ENCODE results near the gene TRAPPC10. TPM values are rescaled to one million over a fixed set of nuclear protein-coding genes. Genes with fewer than 3 reads are reported as not detected.
"Not testable (repeated sequence)": the region's sequence is repeated elsewhere in the genome, so short reads cannot be mapped to it uniquely, and the experiment has no call there.

The TRAPPC10 gene
- total and polyA plus RNA-seq, 2 of the 8 experiments (the other 6 are each of a cell fraction or from before 2014, with no cell fraction given) = 18.5 to 29.8 TPM

DNA sequence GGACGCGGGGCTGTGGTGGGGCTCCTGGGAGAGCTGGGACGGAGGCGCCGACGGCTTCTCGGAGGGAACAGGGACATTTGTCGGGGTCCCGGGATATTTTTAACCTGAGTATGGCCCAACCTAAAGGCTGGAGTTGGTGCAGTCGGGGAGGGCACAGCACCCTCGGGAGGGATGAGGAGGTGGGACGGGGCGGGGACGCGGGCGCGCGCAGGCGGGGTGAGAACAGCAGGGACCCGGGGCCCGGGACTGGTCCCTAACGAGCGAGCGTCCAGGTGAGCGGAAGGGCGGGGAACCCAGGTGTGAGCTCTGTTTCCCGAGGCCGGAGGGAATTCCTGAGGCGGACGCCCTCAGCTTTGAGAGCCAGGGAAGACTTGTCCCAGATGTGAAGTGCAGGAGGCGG, 95.5 kb downstream of the TRAPPC10 start:
- H4K5ac ChIP-seq (ENCODE audit: insufficient read length, low read depth, low read length); H2BK20ac ChIP-seq (ENCODE audit: low read length); DNase-seq (ENCODE audit: low read depth in 1 of 2, low spot score in 2 of 2); H3K27ac ChIP-seq (ENCODE audit: low read depth, low read length); H2AFZ ChIP-seq (ENCODE audit: low read length); FAIRE-seq; H3K4me1 ChIP-seq (replicated peaks in 1 of 4; ENCODE audit: control insufficient read depth in 3 of 4, insufficient read depth in 4 of 4, low read length in 3 of 4); H3K9me3 ChIP-seq (ENCODE audit: insufficient read depth in 2 of 2, low read depth in 1 of 2, low read length in 1 of 2); H2BK5ac ChIP-seq (ENCODE audit: low read depth, low read length); H4K91ac ChIP-seq (replicated peaks; ENCODE audit: insufficient read length, low read length); H3K23ac ChIP-seq (ENCODE audit: insufficient read length); H3K56ac ChIP-seq (replicated peaks; ENCODE audit: insufficient read length, low read depth, low read length); H3K79me1 ChIP-seq (ENCODE audit: low read depth, low read length); H3K79me2 ChIP-seq (ENCODE audit: control insufficient read depth in 1 of 2, insufficient read depth in 2 of 2, low read length in 2 of 2); H3K14ac ChIP-seq (ENCODE audit: insufficient read length); H3K9ac ChIP-seq (replicated peaks in 1 of 4; ENCODE audit: extremely low read depth in 1 of 4, low read depth in 3 of 4, low read length in 3 of 4); H2BK12ac ChIP-seq (ENCODE audit: low read depth, low read length); H3K36me3 ChIP-seq (ENCODE audit: control insufficient read depth in 2 of 4, insufficient read depth in 4 of 4, low read length in 3 of 4); H2BK15ac ChIP-seq (ENCODE audit: low read length); H3K27me3 ChIP-seq (replicated peaks in 1 of 4; ENCODE audit: control insufficient read depth in 3 of 4, extremely low read depth in 1 of 4, insufficient read depth in 3 of 4, low read length in 3 of 4); H3K4me2 ChIP-seq (ENCODE audit: insufficient read depth in 1 of 2, low read depth in 2 of 2, low read length in 2 of 2); H3K4ac ChIP-seq (replicated peaks; ENCODE audit: insufficient read length, low read depth, low read length); H2AK5ac ChIP-seq (ENCODE audit: low read depth, low read length); POLR2A ChIA-PET (ENCODE audit: partially characterized antibody); H4K20me1 ChIP-seq (replicated peaks in 1 of 2; ENCODE audit: control insufficient read depth in 1 of 2, insufficient read depth in 2 of 2, low read length in 2 of 2); CTCF ChIA-PET (ENCODE audit: partially characterized antibody); H2BK120ac ChIP-seq (replicated peaks; ENCODE audit: low read depth, low read length); H3K18ac ChIP-seq (ENCODE audit: extremely low read depth, low read length); H3K23me2 ChIP-seq (ENCODE audit: low read depth, low read length); H4K8ac ChIP-seq (ENCODE audit: extremely low read depth, insufficient read depth, low read length): not testable (repeated sequence)
- no CpG with 5 or more reads among the region's 31 CpGs for WGBS, 2 experiments (ENCODE audit: extremely low coverage in 1 of 2, insufficient coverage in 1 of 2, insufficient read length in 1 of 2, insufficient replicate concordance in 2 of 2, low coverage in 1 of 2, low lambda C conversion rate in 2 of 2, missing lambda C conversion rate in 1 of 2)
- peak overlapping the region in 2 of 4 experiments; percentile 15 to 45; a peak in 2 of 8 replicates for H3K4me3 ChIP-seq (ENCODE audit: extremely low read depth in 1 of 4, insufficient read depth in 2 of 4, low read depth in 3 of 4, low read length in 4 of 4)

DNA sequence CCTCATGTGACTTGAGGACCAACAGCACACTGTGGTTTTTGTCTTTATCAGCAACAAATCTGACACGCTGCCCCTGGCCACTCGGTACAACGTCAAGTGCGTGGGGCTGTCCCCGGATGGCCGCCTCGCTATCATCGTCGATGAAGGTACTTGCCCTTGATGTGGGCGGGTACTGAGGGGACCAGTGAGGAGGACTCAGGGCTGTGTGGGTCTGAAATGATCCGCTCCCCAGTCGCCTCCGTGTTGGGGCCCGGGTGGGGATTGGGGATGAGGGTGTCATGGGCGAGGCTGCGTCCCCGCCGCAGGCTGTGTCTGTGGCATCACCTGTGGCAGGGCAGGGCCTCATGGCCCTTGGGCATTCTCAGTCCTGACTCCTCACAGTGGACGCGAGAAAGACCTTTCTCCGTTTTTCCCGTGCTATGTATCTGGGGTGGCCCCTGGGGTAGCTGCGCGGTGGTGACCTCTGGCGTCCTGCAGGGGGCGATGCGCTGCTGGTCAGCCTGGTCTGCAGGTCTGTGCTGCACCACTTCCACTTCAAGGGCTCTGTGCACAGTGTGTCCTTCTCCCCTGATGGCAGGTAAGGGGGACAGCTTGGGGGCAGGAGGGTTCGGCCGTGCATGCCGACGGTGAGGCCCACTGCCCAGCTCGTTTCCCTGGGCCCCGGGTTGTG, 101.7 kb downstream of the TRAPPC10 start:
- H3K4ac ChIP-seq (replicated peaks; ENCODE audit: insufficient read length, low read depth, low read length); H3K27ac ChIP-seq (ENCODE audit: low read depth, low read length); H3K18ac ChIP-seq (ENCODE audit: extremely low read depth, low read length); H2BK20ac ChIP-seq (ENCODE audit: low read length); H4K91ac ChIP-seq (replicated peaks; ENCODE audit: insufficient read length, low read length); H2BK15ac ChIP-seq (ENCODE audit: low read length); H3K23me2 ChIP-seq (ENCODE audit: low read depth, low read length); POLR2A ChIA-PET (ENCODE audit: partially characterized antibody); H4K5ac ChIP-seq (ENCODE audit: insufficient read length, low read depth, low read length); H3K36me3 ChIP-seq (ENCODE audit: control insufficient read depth in 2 of 4, insufficient read depth in 4 of 4, low read length in 3 of 4); H2AFZ ChIP-seq (ENCODE audit: low read length); H3K4me2 ChIP-seq (ENCODE audit: insufficient read depth in 1 of 2, low read depth in 2 of 2, low read length in 2 of 2); H3K56ac ChIP-seq (replicated peaks; ENCODE audit: insufficient read length, low read depth, low read length); H4K20me1 ChIP-seq (replicated peaks in 1 of 2; ENCODE audit: control insufficient read depth in 1 of 2, insufficient read depth in 2 of 2, low read length in 2 of 2); H2BK5ac ChIP-seq (ENCODE audit: low read depth, low read length); H2BK120ac ChIP-seq (replicated peaks; ENCODE audit: low read depth, low read length); H3K79me2 ChIP-seq (ENCODE audit: control insufficient read depth in 1 of 2, insufficient read depth in 2 of 2, low read length in 2 of 2); CTCF ChIA-PET (ENCODE audit: partially characterized antibody); FAIRE-seq; H2AK5ac ChIP-seq (ENCODE audit: low read depth, low read length); DNase-seq (ENCODE audit: low read depth in 1 of 2, low spot score in 2 of 2); H3K4me3 ChIP-seq (ENCODE audit: extremely low read depth in 1 of 4, insufficient read depth in 2 of 4, low read depth in 3 of 4, low read length in 4 of 4); H2BK12ac ChIP-seq (ENCODE audit: low read depth, low read length); H4K8ac ChIP-seq (ENCODE audit: extremely low read depth, insufficient read depth, low read length); H3K23ac ChIP-seq (ENCODE audit: insufficient read length); H3K9me3 ChIP-seq (ENCODE audit: insufficient read depth in 2 of 2, low read depth in 1 of 2, low read length in 1 of 2); H3K14ac ChIP-seq (ENCODE audit: insufficient read length); H3K4me1 ChIP-seq (replicated peaks in 1 of 4; ENCODE audit: control insufficient read depth in 3 of 4, insufficient read depth in 4 of 4, low read length in 3 of 4); H3K79me1 ChIP-seq (ENCODE audit: low read depth, low read length); H3K9ac ChIP-seq (replicated peaks in 1 of 4; ENCODE audit: extremely low read depth in 1 of 4, low read depth in 3 of 4, low read length in 3 of 4); H3K27me3 ChIP-seq (replicated peaks in 1 of 4; ENCODE audit: control insufficient read depth in 3 of 4, extremely low read depth in 1 of 4, insufficient read depth in 3 of 4, low read length in 3 of 4): not testable (repeated sequence)
- WGBS, 2 experiments (ENCODE audit: extremely low coverage in 1 of 2, insufficient coverage in 1 of 2, insufficient read length in 1 of 2, insufficient replicate concordance in 2 of 2, low coverage in 1 of 2, low lambda C conversion rate in 2 of 2, missing lambda C conversion rate in 1 of 2) = no CpG with 5 or more reads among the region's 33 CpGs
